Mammary epithelial cell (primary cell): ENCODE measurements around the gene FES.

Source experiments
- EZH2 ChIP-seq: IDR thresholded peaks from 2 replicates; pipeline ENCODE4 v1.6.1; 2012; ENCODE audit warnings: low read length, inconsistent platforms, borderline replicate concordance
- TF ChIP-seq, protein P1 (sequence below), 2 donors: IDR thresholded peaks in 1 of 2; conservative IDR thresholded peaks in 1 of 2; 2 replicates each; pipeline ENCODE4 v1.5.1; 2011 to 2012; ENCODE audit warnings: inconsistent platforms in 2 of 2, low read length in 2 of 2, mild to moderate bottlenecking in 2 of 2, control low read depth in 1 of 2, low read depth in 1 of 2; ENCODE audit not compliant: insufficient read depth in 1 of 2; ENCODE audit errors: extremely low read depth in 1 of 2

GRCh38 chr15:90939756-90940155 is 55.5 kb downstream of the FES start:
- TF ChIP-seq, protein P1, sequence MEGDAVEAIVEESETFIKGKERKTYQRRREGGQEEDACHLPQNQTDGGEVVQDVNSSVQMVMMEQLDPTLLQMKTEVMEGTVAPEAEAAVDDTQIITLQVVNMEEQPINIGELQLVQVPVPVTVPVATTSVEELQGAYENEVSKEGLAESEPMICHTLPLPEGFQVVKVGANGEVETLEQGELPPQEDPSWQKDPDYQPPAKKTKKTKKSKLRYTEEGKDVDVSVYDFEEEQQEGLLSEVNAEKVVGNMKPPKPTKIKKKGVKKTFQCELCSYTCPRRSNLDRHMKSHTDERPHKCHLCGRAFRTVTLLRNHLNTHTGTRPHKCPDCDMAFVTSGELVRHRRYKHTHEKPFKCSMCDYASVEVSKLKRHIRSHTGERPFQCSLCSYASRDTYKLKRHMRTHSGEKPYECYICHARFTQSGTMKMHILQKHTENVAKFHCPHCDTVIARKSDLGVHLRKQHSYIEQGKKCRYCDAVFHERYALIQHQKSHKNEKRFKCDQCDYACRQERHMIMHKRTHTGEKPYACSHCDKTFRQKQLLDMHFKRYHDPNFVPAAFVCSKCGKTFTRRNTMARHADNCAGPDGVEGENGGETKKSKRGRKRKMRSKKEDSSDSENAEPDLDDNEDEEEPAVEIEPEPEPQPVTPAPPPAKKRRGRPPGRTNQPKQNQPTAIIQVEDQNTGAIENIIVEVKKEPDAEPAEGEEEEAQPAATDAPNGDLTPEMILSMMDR (conservative IDR thresholded peaks at IDR 0.05 in 1 of 2, IDR thresholded peaks at IDR 0.05 in 1 of 2; ENCODE audit: extremely low read depth in 1 of 2, insufficient read depth in 1 of 2, low read depth in 1 of 2, low read length in 2 of 2): no peak
- no peak for TF ChIP-seq EZH2
